Activated naive CD8-positive, alpha-beta T cell treated with anti-CD3 and anti-CD28 coated beads, Interleukin-2, amount 10 ng/mL, durations not matched to agents 7 days and 5 days (primary cell): ENCODE measurements around the gene KCP. TPM values are rescaled to one million over a fixed set of nuclear protein-coding genes. Genes with fewer than 3 reads are reported as not detected.
"Not testable (repeated sequence)": the region's sequence is repeated elsewhere in the genome, so short reads cannot be mapped to it uniquely, and the experiment has no call there.

Experiments used
- ATAC-seq: fragments of 150-1000 bp; cut with Tn5 transposase; one replicate; pipeline ENCODE4 v1.10.0; 2021; ENCODE audit warnings: low read depth, moderate library complexity
- POLR2A ChIA-PET: fragments of 350-600 bp; sonication (Branson Sonifier 250); formaldehyde crosslinking; loops from one replicate; lab custom pipeline; 2021; ENCODE audit warnings: antibody characterized with exemption; lab: Charles Lee
- DNase-seq: peaks from one replicate; pipeline ENCODE4 v3.0.0; 2021
- H3K27ac Mint-ChIP-seq: one replicate; pipeline ENCODE4 v1.8.0; 2022; ENCODE audit warnings: mild to moderate bottlenecking, mixed read lengths
- H3K27me3 Mint-ChIP-seq: one replicate; pipeline ENCODE4 v1.8.0; 2022; ENCODE audit warnings: mild to moderate bottlenecking, moderate library complexity, mixed read lengths
- H3K36me3 Mint-ChIP-seq: one replicate; pipeline ENCODE4 v1.8.0; 2021; ENCODE audit warnings: mild to moderate bottlenecking, mixed read lengths
- H3K4me1 Mint-ChIP-seq: one replicate; pipeline ENCODE4 v1.8.0; 2021; ENCODE audit warnings: mixed read lengths
- H3K4me3 Mint-ChIP-seq: one replicate; pipeline ENCODE4 v1.8.0; 2022; ENCODE audit warnings: mild to moderate bottlenecking, moderate library complexity, mixed read lengths
- H3K9me3 Mint-ChIP-seq: one replicate; pipeline ENCODE4 v1.8.0; 2021; ENCODE audit warnings: mixed read lengths
- total RNA-seq, 2 experiments: library from RNA; stranded (reverse); gene quantifications; one replicate each; pipeline ENCODE4 v1.2.3, GENCODE V29; 2021

KCP gene
- total RNA-seq, 2 experiments from 2014 or later = 0.57 to 0.69 TPM

DNA sequence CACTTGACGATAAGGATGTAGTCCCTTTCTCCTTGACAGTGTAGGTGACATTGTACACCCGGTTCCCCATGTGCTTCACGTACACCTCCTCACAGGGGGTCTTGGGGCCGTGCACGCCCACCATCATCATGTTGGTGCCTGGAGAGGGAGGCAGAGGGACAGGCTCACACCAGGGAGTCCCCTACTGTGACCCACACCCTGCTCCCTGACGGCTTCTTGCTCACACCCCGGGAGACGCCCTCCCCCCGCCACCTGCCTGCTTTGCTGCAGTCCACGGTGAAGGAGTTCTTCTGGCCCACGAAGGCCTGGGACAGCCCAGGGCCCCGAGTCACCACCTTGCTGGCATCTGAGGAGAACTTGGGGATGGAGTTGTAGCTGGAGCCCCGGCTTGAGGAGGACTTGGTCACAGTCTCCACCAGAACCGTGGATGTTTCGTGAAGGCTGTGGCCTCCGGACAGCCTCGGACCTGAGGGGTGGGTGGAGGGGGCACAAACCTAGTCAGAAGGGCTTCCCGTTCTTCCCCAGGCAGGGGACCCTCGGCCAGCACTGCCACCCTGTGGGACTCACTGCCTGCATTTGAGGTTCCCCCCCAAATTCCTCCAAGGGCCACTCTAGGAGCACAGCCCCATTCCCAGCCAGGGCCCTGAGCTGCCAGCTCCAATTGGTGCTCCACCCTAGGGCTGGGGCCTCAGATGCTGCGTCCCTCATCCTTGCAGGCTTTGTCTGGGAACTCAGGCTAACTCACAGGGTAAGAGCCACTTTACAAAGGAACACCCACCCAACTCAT lies 2.4 kb upstream of the KCP start:
- H3K27ac Mint-ChIP-seq, ATAC-seq, H3K9me3 Mint-ChIP-seq, H3K4me1 Mint-ChIP-seq, POLR2A ChIA-PET, DNase-seq, H3K4me3 Mint-ChIP-seq, H3K36me3 Mint-ChIP-seq: not testable (repeated sequence)
- peaks cover 56% of the 10 kb centered on the region for H3K27me3 Mint-ChIP-seq

DNA sequence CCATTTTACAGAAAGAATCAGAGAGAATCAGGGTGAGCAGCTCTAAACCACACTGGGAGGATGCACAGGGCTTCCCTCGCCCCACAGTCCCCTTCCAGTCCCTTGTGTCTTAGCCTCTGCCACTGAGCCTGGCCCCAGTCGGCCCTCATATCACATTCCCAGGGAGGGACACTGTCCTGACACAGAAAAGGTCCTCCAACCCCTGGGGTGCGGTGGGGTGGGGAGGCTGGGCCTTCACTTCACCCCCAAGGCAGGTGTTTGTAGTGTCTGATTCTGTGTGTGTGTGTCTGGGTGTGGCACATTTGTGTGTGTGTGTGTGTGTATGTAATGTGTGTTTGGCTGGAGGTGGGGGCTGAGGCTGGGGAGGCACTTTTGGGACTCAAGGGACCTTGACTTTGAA lies 1.8 kb upstream of the KCP start:
- POLR2A ChIA-PET = no interaction called here
- ATAC-seq = no peak
- Mint-ChIP-seq H3K4me3 (no peak overlapping the region), H3K4me1 (peaks cover 4% of the 10 kb centered on the region), H3K27ac (no peak overlapping the region), H3K9me3 (no peaks in the 10 kb centered on the region), H3K27me3 (peaks cover 59% of the 10 kb centered on the region), H3K36me3 (no peaks in the 10 kb centered on the region)
- DNase-seq = no peak

DNA sequence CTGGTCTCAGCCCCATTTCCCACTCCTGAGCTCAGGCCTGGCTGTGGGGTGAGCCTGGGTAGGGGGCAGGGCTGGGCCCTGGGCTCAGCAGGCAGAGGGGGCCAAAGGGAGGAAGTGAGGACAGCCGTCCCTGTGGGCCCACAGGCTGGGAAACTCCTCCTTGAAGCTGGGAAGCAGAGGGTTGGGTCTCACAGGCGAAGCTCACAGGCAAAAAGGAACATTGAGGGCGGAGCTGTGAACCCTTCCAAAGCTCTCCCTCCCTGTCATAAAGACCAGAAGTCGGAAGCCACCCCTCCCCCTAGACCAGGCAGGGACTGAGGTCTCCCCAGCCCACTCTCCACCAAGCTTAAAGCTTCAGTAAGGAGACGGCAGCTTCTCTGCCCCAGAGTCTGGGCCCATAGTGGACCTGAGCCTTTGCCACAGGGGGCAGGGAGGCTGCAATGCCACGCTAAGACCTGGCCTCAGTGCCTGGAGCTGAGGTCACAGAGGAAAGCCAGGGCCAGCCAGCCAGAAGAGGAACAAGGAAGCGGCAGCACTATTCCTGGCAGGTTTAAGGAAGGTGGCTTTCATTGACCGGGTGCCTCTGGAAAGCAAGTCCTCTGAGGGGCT lies 1.0 kb upstream of the KCP start:
- peak overlapping the region; percentile 40 for H3K27ac Mint-ChIP-seq
- peaks cover 52% of the 10 kb centered on the region for H3K27me3 Mint-ChIP-seq
- no peaks in the 10 kb centered on the region for H3K36me3 Mint-ChIP-seq
- no peak for ATAC-seq
- POLR2A ChIA-PET = no interaction called here
- H3K4me3 Mint-ChIP-seq = no peak overlapping the region
- no peaks in the 10 kb centered on the region for H3K9me3 Mint-ChIP-seq
- DNase-seq = no peak
- H3K4me1 Mint-ChIP-seq = peaks cover 4% of the 10 kb centered on the region

DNA sequence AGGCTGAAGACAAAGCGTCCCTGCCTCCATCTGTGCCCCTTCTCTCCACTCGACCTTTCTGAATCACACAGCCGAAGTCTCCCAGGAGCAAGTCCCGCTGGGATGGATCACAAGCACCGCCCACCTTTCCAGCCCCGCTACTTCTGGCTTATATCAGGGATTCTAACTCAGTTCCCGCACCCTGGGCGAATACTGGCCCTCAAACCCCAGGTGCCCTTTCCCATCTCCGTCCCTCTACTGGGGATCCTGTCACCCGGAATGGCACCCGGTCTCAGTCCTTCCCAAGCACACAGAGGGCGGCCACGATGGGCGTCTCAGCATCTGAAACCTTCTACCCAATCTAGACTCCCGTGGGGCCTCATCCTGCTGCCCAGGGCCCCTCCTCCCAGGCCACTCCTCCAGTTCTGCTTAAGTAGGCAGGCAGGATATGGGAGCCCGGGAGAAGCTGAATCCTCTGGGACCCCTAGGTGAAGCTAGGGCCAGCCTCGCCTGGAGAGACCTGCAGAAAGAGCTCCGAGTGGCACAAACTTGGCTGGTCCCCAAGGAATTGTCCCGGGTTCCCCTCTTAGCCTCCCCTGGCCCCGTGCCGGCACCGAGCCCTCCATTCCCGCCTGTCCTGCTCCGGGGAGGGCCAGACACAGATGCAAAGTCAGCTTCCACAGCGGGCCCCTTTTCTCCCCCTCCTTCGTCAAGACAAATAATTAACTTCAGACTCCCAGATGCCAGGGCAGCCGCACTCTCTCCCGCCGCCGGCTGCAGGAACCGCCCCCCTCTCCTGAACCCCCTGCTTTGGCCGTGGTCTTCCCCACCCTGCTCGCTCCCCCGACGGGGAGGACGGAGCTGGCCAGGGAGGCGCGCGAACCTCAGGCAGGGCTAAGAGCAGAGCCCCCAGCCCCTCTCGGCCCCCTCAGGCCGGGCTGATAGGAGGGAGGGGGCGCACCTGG lies 612 bp downstream of the KCP start:
- Mint-ChIP-seq H3K4me1 (no peaks in the 10 kb centered on the region), H3K4me3 (no peak overlapping the region), H3K27ac (no peak overlapping the region), H3K9me3 (no peaks in the 10 kb centered on the region), H3K27me3 (peaks cover 49% of the 10 kb centered on the region), H3K36me3 (no peaks in the 10 kb centered on the region)
- ATAC-seq (no peak), DNase-seq (no peak)
- POLR2A ChIA-PET = no interaction called here

DNA sequence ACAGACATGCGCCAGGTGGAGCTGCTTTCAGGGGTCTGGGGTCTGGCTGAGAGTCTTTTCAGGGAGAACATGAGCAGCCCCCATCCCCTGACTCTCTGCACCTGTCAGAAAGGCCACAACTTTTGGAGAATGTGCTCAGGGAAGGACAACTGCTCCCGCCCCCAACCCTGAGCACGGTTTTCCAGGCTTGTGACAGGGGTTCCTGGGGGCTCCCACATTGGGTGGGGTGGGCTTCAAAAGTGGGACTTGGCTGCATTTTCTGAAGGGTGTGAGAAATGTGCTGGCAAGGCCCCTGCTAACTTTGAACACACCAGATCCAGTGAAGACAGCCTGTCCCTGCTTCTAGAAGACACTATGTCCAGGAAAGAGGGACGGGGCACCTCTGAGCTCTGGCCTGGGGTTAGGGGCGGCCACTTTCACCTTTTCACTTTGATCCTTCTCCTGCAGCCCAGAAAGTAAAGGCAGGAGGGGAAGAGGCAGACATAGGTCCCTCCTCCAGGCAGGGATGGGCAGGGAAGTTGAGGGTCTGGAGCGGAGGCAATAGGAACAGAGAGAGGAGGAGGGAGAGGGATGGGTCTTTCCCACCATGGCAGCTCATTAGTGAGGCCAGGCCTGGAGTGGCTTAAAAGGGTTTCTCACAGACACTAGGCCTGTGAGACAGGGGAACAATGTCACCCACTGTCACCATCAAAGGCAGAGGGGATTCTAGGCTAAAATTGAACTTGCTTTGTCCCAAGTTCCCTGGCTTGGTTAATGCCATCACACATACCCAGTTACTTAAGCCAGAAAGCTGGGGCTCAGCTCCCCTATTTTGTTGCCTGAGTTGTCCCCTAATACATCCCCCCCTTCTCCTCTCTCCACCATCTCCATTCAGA lies 1.5 kb downstream of the KCP start:
- no peaks in the 10 kb centered on the region for H3K9me3 Mint-ChIP-seq
- H3K36me3 Mint-ChIP-seq = no peaks in the 10 kb centered on the region
- ATAC-seq = no peak
- H3K4me1 Mint-ChIP-seq = peaks cover 3% of the 10 kb centered on the region
- POLR2A ChIA-PET = no interaction called here
- no peak overlapping the region for H3K27ac Mint-ChIP-seq
- no peak overlapping the region for H3K4me3 Mint-ChIP-seq
- peaks cover 41% of the 10 kb centered on the region for H3K27me3 Mint-ChIP-seq
- no peak for DNase-seq

DNA sequence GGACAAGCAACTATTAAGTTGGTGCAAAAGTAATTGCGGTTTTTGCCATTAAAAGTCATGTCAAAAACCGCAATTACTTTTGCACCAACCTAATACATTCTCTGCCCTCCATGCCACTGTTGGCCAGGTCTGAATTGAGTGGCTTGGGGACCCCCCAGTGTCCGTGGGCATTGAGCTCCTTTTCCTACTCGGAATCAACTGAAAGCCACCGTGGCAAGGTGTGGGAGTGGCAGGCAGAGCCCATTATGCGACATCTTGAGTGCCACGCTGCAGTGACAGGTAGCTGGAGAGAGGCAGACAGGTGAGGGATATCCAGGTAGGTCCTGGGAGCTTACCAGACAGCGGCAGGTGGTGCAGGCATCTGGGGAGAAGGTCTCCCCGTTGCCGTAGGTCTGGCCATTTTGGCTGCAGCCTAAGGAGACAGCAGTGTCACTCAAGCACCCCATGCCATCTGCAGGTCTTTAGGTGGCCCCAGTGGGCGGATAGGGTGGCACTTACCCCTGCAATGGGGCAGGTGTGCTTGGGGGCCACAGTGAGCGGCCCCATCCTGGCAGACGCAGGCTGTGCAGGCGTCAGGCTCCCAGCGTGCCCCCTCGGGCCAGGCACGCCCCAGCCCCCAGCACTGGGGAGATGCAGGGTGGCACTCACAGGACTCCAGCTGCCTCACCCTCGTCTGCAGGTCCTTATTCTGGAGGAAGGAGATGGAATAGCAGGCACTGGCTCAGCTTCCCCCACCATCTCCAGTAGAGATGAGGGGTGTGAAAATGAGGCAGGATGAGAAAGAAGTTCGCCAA lies 3.5 kb downstream of the KCP start:
- DNase-seq (no peak), ATAC-seq (no peak)
- Mint-ChIP-seq H3K4me1 (peaks cover 3% of the 10 kb centered on the region), H3K27ac (no peak overlapping the region), H3K4me3 (no peak overlapping the region), H3K36me3 (no peaks in the 10 kb centered on the region), H3K9me3 (no peaks in the 10 kb centered on the region), H3K27me3 (peaks cover 42% of the 10 kb centered on the region)
- POLR2A ChIA-PET = no interaction called here

DNA sequence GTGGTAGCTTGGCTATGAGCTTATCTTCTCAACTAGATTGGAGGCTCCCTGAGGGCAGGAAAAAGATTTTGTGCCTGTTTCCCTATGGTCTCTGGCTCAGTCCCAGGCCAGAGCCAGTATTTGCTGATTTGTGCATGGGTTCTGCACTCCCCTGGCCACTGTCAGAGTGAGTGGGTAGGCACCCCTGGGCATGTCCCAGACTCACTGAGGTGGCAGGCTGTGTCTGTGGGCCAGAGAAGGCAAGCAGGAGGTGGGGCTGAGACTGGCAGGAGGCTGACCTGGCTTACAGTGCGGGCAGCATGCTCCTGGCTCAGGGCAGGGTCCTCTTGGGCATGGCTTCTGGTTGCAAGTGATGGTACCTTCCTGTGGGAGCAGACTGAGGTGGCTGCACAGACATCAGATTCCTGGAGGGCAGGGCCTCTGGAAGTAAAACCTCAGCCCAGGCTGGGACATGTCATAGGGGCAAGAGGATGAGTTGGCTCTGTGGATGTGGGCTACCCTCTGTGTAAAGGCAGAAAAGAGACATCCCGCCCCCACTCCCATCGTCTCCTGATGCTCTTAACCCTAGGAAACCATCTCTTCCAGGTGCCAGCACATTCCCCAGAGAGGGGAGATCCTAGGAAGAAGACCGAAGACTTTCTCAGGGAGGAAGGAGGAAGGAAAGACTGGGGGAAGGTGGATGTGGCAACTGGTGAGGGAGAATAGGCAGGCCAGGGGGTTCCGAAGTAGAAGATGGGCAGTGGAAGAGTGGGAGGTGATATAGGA lies 4.3 kb downstream of the KCP start:
- DNase-seq (no peak), ATAC-seq (no peak)
- Mint-ChIP-seq H3K27me3 (peaks cover 39% of the 10 kb centered on the region), H3K27ac (no peak overlapping the region), H3K4me1 (peaks cover 3% of the 10 kb centered on the region), H3K4me3 (no peak overlapping the region), H3K9me3 (no peaks in the 10 kb centered on the region), H3K36me3 (no peaks in the 10 kb centered on the region)
- POLR2A ChIA-PET = no interaction called here

DNA sequence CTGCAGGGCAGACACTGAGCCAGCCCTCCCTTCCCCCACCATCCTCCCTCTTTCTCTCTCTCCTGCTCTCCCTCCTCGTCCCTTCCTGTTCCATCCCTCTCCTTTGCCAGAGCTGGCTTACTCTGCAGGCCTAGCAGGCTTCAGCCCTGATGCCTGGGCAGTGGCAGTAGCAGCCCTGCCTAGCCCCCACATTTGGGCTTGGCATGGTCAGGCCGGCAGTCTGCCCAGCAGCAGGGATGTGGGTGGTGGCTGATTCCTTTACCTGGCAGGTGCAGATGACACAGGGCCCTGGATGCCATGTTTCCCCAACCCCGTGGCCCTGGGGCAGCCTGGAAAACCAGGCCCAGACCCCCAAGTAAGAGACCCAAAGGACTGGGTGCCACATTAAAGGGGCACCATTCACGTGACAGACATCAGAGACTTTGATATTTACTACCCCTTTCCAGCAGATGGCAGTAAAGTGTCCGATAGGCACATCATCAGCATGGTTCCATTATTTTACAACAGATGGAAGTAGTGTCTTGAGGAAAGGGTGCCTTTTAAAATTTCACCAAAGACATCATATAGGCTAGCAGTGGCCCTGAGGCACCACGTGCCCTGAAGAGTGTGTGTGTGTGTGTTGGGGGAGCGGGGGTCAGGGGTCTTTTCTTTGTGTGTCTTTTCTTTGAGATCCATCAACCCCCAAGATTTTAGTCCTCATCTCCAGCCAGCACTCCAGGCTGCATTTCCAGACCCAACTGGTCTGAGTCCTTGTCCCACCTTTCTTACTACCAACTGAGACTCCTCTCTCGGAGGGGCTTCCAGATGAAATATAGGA lies 5.9 kb downstream of the KCP start:
- H3K9me3 Mint-ChIP-seq = no peaks in the 10 kb centered on the region
- no peak overlapping the region for H3K4me3 Mint-ChIP-seq
- POLR2A ChIA-PET = interaction anchor here (0.6 kb wide), 1 partner anchor 141 kb away, joined by 4 read pairs; no protein-coding TSS in a partner anchor
- H3K4me1 Mint-ChIP-seq = peaks cover 3% of the 10 kb centered on the region
- DNase-seq = no peak
- no peaks in the 10 kb centered on the region for H3K36me3 Mint-ChIP-seq
- H3K27me3 Mint-ChIP-seq = peaks cover 33% of the 10 kb centered on the region
- peak; percentile 66 for ATAC-seq
- H3K27ac Mint-ChIP-seq = no peak overlapping the region

DNA sequence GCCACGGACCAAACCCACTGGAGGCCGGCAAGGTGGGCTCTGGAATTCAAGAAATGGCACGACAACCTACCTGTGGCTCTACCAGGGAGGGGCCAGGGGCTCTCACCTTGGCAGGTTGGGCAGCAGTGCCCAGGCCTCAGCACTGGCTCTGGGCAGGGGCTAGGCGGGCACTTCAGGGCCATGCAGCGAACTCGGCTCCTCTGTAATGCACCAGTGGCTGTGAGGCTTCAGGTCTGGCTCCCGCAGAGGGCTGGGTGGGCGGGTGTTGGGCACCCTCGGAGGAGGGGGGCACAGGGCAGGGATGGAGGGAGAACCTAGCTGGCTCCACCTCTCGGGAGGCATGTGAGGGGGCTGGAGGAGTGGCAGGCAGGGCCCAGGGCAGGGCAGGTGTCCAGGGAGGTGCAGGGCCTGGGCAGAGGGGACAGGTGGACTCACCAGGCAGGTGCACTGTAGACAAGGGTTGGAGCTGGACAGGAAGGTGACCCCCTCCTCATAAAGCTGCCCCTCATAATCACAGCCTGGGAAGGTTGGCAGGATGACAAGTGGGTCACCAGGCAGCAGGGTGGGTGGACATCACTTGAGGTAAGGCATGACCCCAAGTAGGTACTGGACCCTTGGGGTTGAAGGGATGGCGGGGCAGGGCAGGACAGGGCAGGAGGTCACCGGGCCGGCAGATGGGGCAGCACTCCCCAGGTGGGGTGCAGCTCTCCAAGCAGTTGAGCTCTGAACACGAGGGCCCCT lies 6.7 kb downstream of the KCP start:
- no peak for DNase-seq
- Mint-ChIP-seq H3K27me3 (peaks cover 25% of the 10 kb centered on the region), H3K36me3 (no peaks in the 10 kb centered on the region), H3K4me1 (peaks cover 3% of the 10 kb centered on the region), H3K4me3 (no peak overlapping the region), H3K9me3 (no peaks in the 10 kb centered on the region), H3K27ac (no peak overlapping the region)
- POLR2A ChIA-PET = interaction anchor here (0.6 kb wide), 1 partner anchor 141 kb away, joined by 4 read pairs; no protein-coding TSS in a partner anchor
- no peak for ATAC-seq

DNA sequence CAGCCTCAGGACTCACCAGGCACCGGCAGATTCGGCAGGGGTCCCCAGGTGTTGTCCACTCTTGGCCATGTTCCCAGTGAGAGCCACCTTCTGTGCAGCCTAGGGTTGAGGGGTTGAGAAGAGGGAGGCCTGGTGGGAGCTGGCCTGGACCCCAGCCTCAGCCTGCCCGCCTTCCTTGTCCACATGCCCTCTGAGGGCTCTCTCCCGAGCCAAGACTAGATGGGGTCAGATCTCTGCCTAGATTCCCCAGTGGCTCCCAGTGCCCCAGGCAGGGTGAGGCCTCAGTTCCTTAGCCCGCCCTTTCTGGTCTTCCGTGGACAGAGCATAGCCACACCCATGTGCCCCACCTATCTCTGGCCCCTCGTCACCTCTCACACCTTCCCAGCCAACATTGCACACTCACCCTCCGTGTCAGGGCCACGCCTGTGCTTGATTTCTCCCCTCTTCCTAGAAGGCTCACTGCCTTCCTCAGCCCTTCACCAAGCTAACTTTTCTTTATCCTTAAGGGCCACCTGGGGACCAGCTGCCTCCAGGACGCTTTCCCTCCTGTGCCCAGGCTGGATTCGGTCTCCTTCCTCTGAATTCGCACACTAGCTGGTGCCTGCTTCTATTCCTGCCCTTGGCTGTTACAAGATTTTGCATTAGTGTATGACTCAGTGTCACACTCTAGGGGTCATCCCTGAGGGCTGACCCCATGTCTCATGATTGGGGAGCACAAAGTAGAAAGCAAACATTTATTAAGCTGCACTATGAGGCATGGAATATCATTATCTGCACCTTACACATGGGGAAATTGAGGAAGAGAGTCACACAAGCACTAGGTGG lies 7.5 kb downstream of the KCP start:
- Mint-ChIP-seq H3K9me3 (peaks cover 2% of the 10 kb centered on the region), H3K36me3 (peaks cover 1% of the 10 kb centered on the region), H3K27ac (no peak overlapping the region), H3K4me1 (peaks cover 3% of the 10 kb centered on the region), H3K27me3 (peaks cover 23% of the 10 kb centered on the region), H3K4me3 (no peak overlapping the region)
- ATAC-seq (no peak), DNase-seq (no peak)
- POLR2A ChIA-PET = no interaction called here
